BLaER1 (cell line): Measurements from ENCODE around the gene MYO1B.

ENCODE experiments used
- H3K27ac ChIP-seq: shearing (Covaris generic); formaldehyde crosslinking; 2 replicates; pipeline ENCODE4 v1.8.1; 2022
- H3K27me3 ChIP-seq: shearing (Covaris generic); formaldehyde crosslinking; 2 replicates; pipeline ENCODE4 v1.8.1; 2022
- H3K36me3 ChIP-seq: shearing (Covaris generic); formaldehyde crosslinking; 2 replicates; pipeline ENCODE4 v1.8.1; 2022
- H3K4me1 ChIP-seq: shearing (Covaris generic); formaldehyde crosslinking; 2 replicates; pipeline ENCODE4 v1.8.1; 2022
- H3K4me2 ChIP-seq: shearing (Covaris generic); formaldehyde crosslinking; 2 replicates; pipeline ENCODE4 v1.8.1; 2022
- H3K4me3 ChIP-seq: shearing (Covaris generic); formaldehyde crosslinking; 2 replicates; pipeline ENCODE4 v1.8.1; 2022
- H3K9ac ChIP-seq: shearing (Covaris generic); formaldehyde crosslinking; 2 replicates; pipeline ENCODE4 v1.8.1; 2022
- H3K9me3 ChIP-seq: shearing (Covaris generic); formaldehyde crosslinking; 2 replicates; pipeline ENCODE4 v1.8.1; 2022
- H4K20me1 ChIP-seq: shearing (Covaris generic); formaldehyde crosslinking; 2 replicates; pipeline ENCODE4 v1.8.1; 2022
- Cebpa-rat ChIP-seq: shearing (Covaris generic); IDR thresholded peaks from 2 replicates; pipeline ENCODE4 v1.8.1; 2022

The MYO1B gene

DNA sequence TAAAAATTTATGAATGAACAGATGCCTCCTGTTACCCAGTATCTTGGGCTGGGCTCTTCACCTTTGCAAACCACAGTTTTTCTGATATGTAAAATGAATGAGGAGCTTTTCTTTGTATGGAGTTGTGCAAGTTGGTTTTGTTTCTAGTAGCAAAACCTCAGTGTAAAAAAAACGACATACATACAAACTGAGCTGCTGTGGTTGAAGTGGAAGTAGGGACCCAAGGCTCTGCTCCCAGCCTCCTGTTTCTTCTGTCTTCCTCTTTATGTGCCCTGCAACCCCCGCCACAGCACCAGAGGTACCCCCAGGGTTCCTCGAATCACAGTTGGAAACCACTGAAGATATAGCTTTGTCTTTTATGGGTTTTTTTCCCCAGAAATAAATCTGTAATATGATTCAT is 118.1 kb downstream of the MYO1B start:
- no peaks in the 10 kb centered on the region for H3K9me3 ChIP-seq
- H4K20me1 ChIP-seq = 0 out of 2 replicates have a peak, but pooled peaks cover 4% of the 10 kb centered on the region
- H3K27me3 ChIP-seq = no peaks in the 10 kb centered on the region
- no peak for TF ChIP-seq Cebpa-rat
- H3K27ac ChIP-seq = no peak overlapping the region
- no peak overlapping the region for H3K9ac ChIP-seq
- H3K4me3 ChIP-seq = no peak overlapping the region
- no peaks in the 10 kb centered on the region for H3K4me1 ChIP-seq
- peaks cover 54% of the 10 kb centered on the region for H3K36me3 ChIP-seq
- H3K4me2 ChIP-seq = no peak overlapping the region

- Histone ChIP-seq H3K27ac (no peak overlapping the region), H3K4me2 (no peak overlapping the region), H3K9ac (no peak overlapping the region), H3K9me3 (no peaks in the 10 kb centered on the region), H3K4me3 (no peak overlapping the region), H4K20me1 (no peaks in the 10 kb centered on the region), H3K4me1 (no peaks in the 10 kb centered on the region), H3K36me3 (peaks cover 59% of the 10 kb centered on the region), H3K27me3 (no peaks in the 10 kb centered on the region)
- no peak for TF ChIP-seq Cebpa-rat
These were observed 119.9 kb downstream of the MYO1B start for GRCh38 chr2:191365089-191365488.

- Histone ChIP-seq H3K27me3 (no peaks in the 10 kb centered on the region), H3K4me1 (no peaks in the 10 kb centered on the region), H3K4me3 (no peak overlapping the region), H3K4me2 (no peak overlapping the region), H4K20me1 (no peaks in the 10 kb centered on the region), H3K27ac (no peak overlapping the region), H3K9me3 (no peaks in the 10 kb centered on the region), H3K9ac (no peak overlapping the region), H3K36me3 (peaks cover 62% of the 10 kb centered on the region)
- TF ChIP-seq Cebpa-rat = no peak
These were observed 121.0 kb downstream of the MYO1B start for GRCh38 chr2:191366199-191366598.

GRCh38 chr2:191369034-191369433 is 123.8 kb downstream of the MYO1B start:
- Histone ChIP-seq H3K4me1 (no peaks in the 10 kb centered on the region), H3K9me3 (no peaks in the 10 kb centered on the region), H3K4me2 (no peak overlapping the region), H3K27me3 (no peaks in the 10 kb centered on the region), H4K20me1 (no peaks in the 10 kb centered on the region), H3K36me3 (peaks cover 70% of the 10 kb centered on the region), H3K9ac (no peak overlapping the region), H3K27ac (no peak overlapping the region), H3K4me3 (no peak overlapping the region)
- no peak for TF ChIP-seq Cebpa-rat

DNA sequence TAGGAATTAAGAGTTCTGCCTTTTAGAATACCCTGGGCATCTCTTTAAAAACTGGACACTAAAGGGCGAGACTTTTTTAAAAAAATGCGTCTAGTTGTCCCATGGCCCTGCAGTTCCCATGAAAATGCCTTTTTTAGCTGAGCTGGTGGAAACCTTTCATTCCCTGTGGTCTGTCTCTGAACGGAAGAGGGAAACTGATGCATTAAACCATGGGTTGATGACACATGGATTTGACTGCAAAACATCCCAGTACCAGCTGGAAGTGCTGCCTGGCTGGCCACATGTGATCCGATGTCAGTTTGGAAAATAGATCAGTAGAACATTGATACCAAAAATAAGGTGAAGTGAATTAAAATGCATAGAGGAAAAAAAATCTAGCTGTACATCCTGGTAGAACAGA is 129.2 kb downstream of the MYO1B start:
- Histone ChIP-seq H3K4me2 (no peak overlapping the region), H3K27me3 (no peaks in the 10 kb centered on the region), H3K9me3 (no peaks in the 10 kb centered on the region), H3K9ac (no peak overlapping the region), H3K36me3 (peaks cover 51% of the 10 kb centered on the region), H3K4me1 (peaks cover 10% of the 10 kb centered on the region), H4K20me1 (no peaks in the 10 kb centered on the region), H3K4me3 (no peak overlapping the region), H3K27ac (no peak overlapping the region)
- TF ChIP-seq Cebpa-rat = no peak

- H4K20me1 ChIP-seq = no peaks in the 10 kb centered on the region
- H3K4me1 ChIP-seq = peaks cover 10% of the 10 kb centered on the region
- TF ChIP-seq Cebpa-rat = no peak
- H3K4me3 ChIP-seq = no peak overlapping the region
- H3K36me3 ChIP-seq = peaks cover 51% of the 10 kb centered on the region
- no peaks in the 10 kb centered on the region for H3K9me3 ChIP-seq
- H3K27ac ChIP-seq = no peak overlapping the region
- no peaks in the 10 kb centered on the region for H3K27me3 ChIP-seq
- no peak overlapping the region for H3K4me2 ChIP-seq
- H3K9ac ChIP-seq = no peak overlapping the region
These were observed 129.7 kb downstream of the MYO1B start for GRCh38 chr2:191374939-191375338.

- Histone ChIP-seq H3K9me3 (no peaks in the 10 kb centered on the region), H3K4me2 (no peak overlapping the region), H3K27me3 (no peaks in the 10 kb centered on the region), H3K4me1 (peaks cover 10% of the 10 kb centered on the region), H3K27ac (no peak overlapping the region), H3K36me3 (peaks cover 46% of the 10 kb centered on the region), H3K9ac (no peak overlapping the region), H3K4me3 (no peak overlapping the region), H4K20me1 (no peaks in the 10 kb centered on the region)
- TF ChIP-seq Cebpa-rat = no peak
These were observed 131.9 kb downstream of the MYO1B start for GRCh38 chr2:191376981-191377629.

DNA sequence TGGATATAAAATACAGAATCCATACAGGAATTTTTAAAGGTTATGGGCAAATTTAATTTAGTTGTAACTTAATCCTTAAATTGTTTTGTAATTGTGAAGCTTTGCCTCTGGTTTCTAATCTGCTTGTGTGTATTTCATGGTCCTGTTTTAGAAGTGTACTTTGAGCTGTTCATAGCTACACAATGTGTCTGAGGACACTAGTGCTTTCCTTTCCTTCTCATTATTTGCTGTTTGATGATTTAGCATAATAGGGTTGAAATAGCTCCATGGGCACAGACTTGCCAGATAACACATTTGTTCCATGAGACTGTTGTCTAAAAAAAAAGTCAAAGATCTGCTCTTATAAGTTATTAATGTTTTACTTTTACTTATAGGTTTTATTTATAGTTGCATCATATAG is 134.2 kb downstream of the MYO1B start:
- no peaks in the 10 kb centered on the region for H3K9me3 ChIP-seq
- H3K27ac ChIP-seq = no peak overlapping the region
- H3K4me1 ChIP-seq = peaks cover 10% of the 10 kb centered on the region
- H4K20me1 ChIP-seq = no peaks in the 10 kb centered on the region
- H3K4me3 ChIP-seq = no peak overlapping the region
- peaks cover 45% of the 10 kb centered on the region for H3K36me3 ChIP-seq
- TF ChIP-seq Cebpa-rat = no peak
- no peak overlapping the region for H3K9ac ChIP-seq
- no peaks in the 10 kb centered on the region for H3K27me3 ChIP-seq
- no peak overlapping the region for H3K4me2 ChIP-seq

DNA sequence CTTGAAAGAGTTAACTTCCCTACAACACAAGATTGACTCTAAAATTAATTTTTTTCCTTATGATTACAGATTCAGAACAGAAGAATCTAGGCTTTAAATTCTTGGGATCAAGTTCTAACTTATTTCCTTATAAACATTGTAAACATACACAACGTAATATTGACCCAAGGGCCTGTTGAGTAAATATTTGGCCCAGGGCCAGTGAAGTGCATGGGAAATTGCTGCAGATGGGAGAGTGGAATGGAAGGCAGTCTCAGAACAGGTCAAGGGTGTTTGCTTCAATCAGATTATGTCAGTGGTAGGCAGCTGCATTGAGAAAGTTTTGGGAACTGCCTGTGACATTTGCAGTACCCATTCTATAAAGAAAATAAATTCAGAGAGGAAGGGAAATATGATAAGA is 137.6 kb downstream of the MYO1B start:
- H3K4me3 ChIP-seq = no peak overlapping the region
- peaks cover under 1% of the 10 kb centered on the region; the same call in 1 of the 2 replicates for H3K4me1 ChIP-seq
- H4K20me1 ChIP-seq = no peaks in the 10 kb centered on the region
- no peaks in the 10 kb centered on the region for H3K9me3 ChIP-seq
- H3K4me2 ChIP-seq = no peak overlapping the region
- H3K27me3 ChIP-seq = no peaks in the 10 kb centered on the region
- no peak for TF ChIP-seq Cebpa-rat
- H3K9ac ChIP-seq = no peak overlapping the region
- peaks cover 63% of the 10 kb centered on the region for H3K36me3 ChIP-seq
- H3K27ac ChIP-seq = no peak overlapping the region

GRCh38 chr2:191383486-191383885 is 138.3 kb downstream of the MYO1B start:
- H3K36me3 ChIP-seq = peaks cover 65% of the 10 kb centered on the region
- H3K9ac ChIP-seq = no peak overlapping the region
- H3K27me3 ChIP-seq = no peaks in the 10 kb centered on the region
- no peak overlapping the region for H3K4me3 ChIP-seq
- H3K4me1 ChIP-seq = no peaks in the 10 kb centered on the region
- no peaks in the 10 kb centered on the region for H3K9me3 ChIP-seq
- H3K4me2 ChIP-seq = no peak overlapping the region
- no peak for TF ChIP-seq Cebpa-rat
- no peaks in the 10 kb centered on the region for H4K20me1 ChIP-seq
- H3K27ac ChIP-seq = no peak overlapping the region

DNA sequence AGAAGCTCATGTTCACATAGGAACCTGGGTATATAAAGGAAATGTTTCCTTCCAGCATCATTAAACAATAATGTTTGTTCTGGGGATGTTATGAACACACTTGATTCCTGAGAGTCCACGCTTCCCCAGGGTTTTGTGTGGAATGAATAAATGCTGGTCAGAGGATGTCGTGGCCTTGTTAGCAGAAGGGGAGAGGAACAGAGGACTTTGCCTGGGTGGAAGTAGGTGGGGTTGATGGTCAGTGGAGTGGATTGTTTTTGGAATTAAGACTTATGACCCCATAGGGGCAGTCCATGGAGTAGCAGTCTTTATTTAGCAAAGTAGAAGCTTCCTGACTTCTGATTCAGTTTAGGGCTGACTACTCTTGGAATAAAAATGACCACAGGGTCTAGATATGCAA is 139.6 kb downstream of the MYO1B start:
- Histone ChIP-seq H3K4me1 (no peaks in the 10 kb centered on the region), H3K27ac (no peak overlapping the region), H3K4me3 (no peak overlapping the region), H3K9ac (no peak overlapping the region), H3K9me3 (no peaks in the 10 kb centered on the region), H3K4me2 (no peak overlapping the region), H3K36me3 (peaks cover 68% of the 10 kb centered on the region), H3K27me3 (no peaks in the 10 kb centered on the region), H4K20me1 (no peaks in the 10 kb centered on the region)
- TF ChIP-seq Cebpa-rat = no peak
